ENCODE data around the gene FSTL4. TPM values are rescaled to one million over a fixed set of nuclear protein-coding genes. Genes with fewer than 3 reads are reported as not detected.
"Not testable (repeated sequence)": the region's sequence is repeated elsewhere in the genome, so short reads cannot be mapped to it uniquely, and the experiment has no call there.

The FSTL4 gene
- total and polyA plus RNA-seq, 8 donors = 0.11 to 2.9 (median 0.22) TPM

- H3K4me3 ChIP-seq = no peak overlapping the region
- no peak for TF ChIP-seq CTCF (IDR thresholded peaks at IDR 0.05)
- DNase-seq (no peak), ATAC-seq (no peak)
- H3K27ac ChIP-seq = no peak overlapping the region
- H3K36me3 ChIP-seq = no peaks in the 10 kb centered on the region
- no peaks in the 10 kb centered on the region for H3K4me1 ChIP-seq
- H3K27me3 ChIP-seq = peaks cover 0 to 3% of the 10 kb centered on the region in 2 donors
- intact Hi-C loops (cut with DNase I) = no loop called here
- no peaks in the 10 kb centered on the region for H3K9me3 ChIP-seq
These were observed 65.8 kb downstream of the FSTL4 start for GRCh38 chr5:133546500-133546899.

- Histone ChIP-seq H3K9me3 (no peaks in the 10 kb centered on the region), H3K27me3 (peaks cover 0 to 3% of the 10 kb centered on the region in 2 donors), H3K27ac (no peak overlapping the region), H3K4me1 (no peaks in the 10 kb centered on the region), H3K36me3 (no peaks in the 10 kb centered on the region), H3K4me3 (no peak overlapping the region)
- ATAC-seq (no peak), DNase-seq (no peak)
- no peak for TF ChIP-seq CTCF (IDR thresholded peaks at IDR 0.05)
- intact Hi-C loops (cut with DNase I) = no loop called here
These were observed 68.0 kb downstream of the FSTL4 start for GRCh38 chr5:133544346-133544745.

DNA sequence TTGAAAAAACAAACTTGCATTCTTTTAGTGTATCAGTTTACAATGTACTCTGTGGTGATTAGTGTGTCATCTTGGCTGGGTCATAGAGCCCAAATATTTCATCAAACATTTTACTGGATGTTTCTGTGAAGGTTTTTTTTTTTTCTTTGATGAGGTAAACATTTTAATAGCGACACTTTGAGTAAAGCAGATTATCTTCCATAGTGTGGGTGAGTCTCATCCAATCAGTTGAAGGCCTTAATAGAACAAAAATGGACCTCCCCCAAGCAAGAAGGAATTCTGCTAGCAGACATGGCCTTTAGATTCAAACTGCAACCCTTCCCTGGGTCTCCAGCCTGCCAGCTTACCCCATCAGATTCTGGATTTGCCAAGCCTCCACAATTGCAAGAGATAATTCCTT is 72.5 kb downstream of the FSTL4 start:
- no peaks in the 10 kb centered on the region for H3K9me3 ChIP-seq
- TF ChIP-seq CTCF (IDR thresholded peaks at IDR 0.05) = no peak
- ATAC-seq (no peak), DNase-seq (no peak)
- H3K27me3 ChIP-seq = peaks cover 0 to 3% of the 10 kb centered on the region in 2 donors
- intact Hi-C loops (cut with DNase I) = no loop called here
- H3K4me1 ChIP-seq = no peaks in the 10 kb centered on the region
- H3K4me3 ChIP-seq = no peak overlapping the region
- no peaks in the 10 kb centered on the region for H3K36me3 ChIP-seq
- H3K27ac ChIP-seq = no peak overlapping the region

DNA sequence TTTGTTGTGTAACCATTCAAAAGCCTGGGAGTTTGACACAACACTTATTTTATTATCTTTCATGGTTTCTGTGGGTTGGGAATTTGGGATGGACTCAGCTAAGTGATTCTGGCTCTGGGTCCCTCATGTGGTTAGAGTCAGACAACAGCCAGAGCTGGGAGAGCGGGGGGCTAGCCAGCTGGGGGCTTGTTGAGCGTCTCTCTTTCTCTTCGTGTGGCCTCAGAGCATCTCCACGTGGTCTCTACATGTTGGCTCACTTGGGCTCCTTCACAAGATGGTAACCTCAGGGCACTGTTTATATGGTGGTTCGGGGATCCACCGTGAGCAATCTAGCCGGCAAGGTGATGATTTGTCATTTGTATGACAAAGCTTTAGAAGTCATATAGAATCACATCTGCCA is 73.6 kb downstream of the FSTL4 start:
- Histone ChIP-seq H3K27me3 (no peaks in the 10 kb centered on the region), H3K4me3 (no peak overlapping the region), H3K9me3 (no peaks in the 10 kb centered on the region), H3K4me1 (no peaks in the 10 kb centered on the region), H3K27ac (no peak overlapping the region), H3K36me3 (no peaks in the 10 kb centered on the region)
- no peak for ATAC-seq
- intact Hi-C loops (cut with DNase I) = no loop called here
- no peak for TF ChIP-seq CTCF (IDR thresholded peaks at IDR 0.05)
- DNase-seq = no peak

DNA sequence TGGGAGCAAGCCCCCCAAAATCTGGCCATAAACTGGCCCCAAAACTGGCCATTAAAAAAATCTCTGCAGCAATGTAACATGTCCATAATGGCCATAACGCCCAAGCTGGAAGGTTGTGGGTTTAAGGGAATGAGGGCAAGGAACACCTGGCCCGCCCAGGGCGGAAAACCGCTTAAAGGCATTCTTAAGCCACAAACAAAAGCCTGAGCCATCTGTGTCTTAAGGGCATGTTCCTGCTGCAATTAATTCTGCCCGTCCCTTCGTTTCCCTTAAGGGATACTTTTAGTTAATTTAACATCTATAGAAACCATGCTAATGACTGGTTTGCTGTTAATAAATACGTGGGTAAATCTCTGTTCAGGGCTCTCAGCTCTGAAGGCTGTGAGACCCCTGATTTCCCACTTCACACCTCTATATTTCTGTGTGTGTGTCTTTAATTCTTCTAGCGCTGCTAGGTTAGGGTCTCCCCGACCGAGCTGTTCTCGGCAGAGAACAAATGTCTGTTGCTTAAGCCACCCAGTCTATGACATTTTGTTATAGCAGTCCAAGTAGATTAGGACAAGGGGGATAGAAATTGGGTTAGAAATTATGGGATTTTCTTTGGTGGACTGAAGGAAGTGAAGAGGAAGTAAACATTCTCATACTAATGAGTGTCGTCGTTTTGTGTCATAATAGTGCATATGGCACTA is 77.0 kb downstream of the FSTL4 start:
- H3K27me3 ChIP-seq; intact Hi-C loops (cut with DNase I): not testable (repeated sequence)

GRCh38 chr5:133534566-133534965 is 77.8 kb downstream of the FSTL4 start:
- Histone ChIP-seq H3K4me3 (no peak overlapping the region), H3K27ac (no peak overlapping the region), H3K27me3 (no peaks in the 10 kb centered on the region), H3K9me3 (no peaks in the 10 kb centered on the region), H3K36me3 (no peaks in the 10 kb centered on the region), H3K4me1 (no peaks in the 10 kb centered on the region)
- ATAC-seq = no peak
- intact Hi-C loops (cut with DNase I) = no loop called here
- DNase-seq = no peak
- no peak for TF ChIP-seq CTCF (IDR thresholded peaks at IDR 0.05)

More for the DNA sequence above, 77.0 kb downstream of the FSTL4 start:
- H3K9me3 ChIP-seq, DNase-seq, H3K36me3 ChIP-seq, H3K27ac ChIP-seq, H3K4me1 ChIP-seq, ATAC-seq, H3K4me3 ChIP-seq: not testable (repeated sequence)
